Activated naive CD8-positive, alpha-beta T cell (primary cell): ENCODE results near the gene PHF12.

Source experiments
- H3K27ac Mint-ChIP-seq: one replicate; pipeline ENCODE4 v1.8.0; 2021; ENCODE audit warnings: mixed read lengths
- H3K27me3 Mint-ChIP-seq: one replicate; pipeline ENCODE4 v1.8.0; 2021; ENCODE audit warnings: mixed read lengths
- H3K36me3 Mint-ChIP-seq: one replicate; pipeline ENCODE4 v1.8.0; 2021; ENCODE audit warnings: mixed read lengths
- H3K4me1 Mint-ChIP-seq: one replicate; pipeline ENCODE4 v1.8.0; 2021; ENCODE audit warnings: low read depth, mixed read lengths
- H3K4me3 Mint-ChIP-seq: one replicate; pipeline ENCODE4 v1.8.0; 2021; ENCODE audit warnings: mild to moderate bottlenecking, mixed read lengths
- H3K9me3 Mint-ChIP-seq: one replicate; pipeline ENCODE4 v1.8.0; 2021; ENCODE audit warnings: low read depth, mixed read lengths

PHF12 gene

GRCh38 chr17:28967221-28968135, 16.2 kb upstream of the PHF12 start:
- H3K36me3 Mint-ChIP-seq: no peaks in the 10 kb centered on the region
- H3K4me1 Mint-ChIP-seq: no peaks in the 10 kb centered on the region
- H3K27me3 Mint-ChIP-seq: peaks cover 4% of the 10 kb centered on the region
- H3K4me3 Mint-ChIP-seq: no peak overlapping the region
- no peak overlapping the region for H3K27ac Mint-ChIP-seq
- H3K9me3 Mint-ChIP-seq: no peaks in the 10 kb centered on the region

- no peak overlapping the region for H3K4me3 Mint-ChIP-seq
- H3K4me1 Mint-ChIP-seq: no peaks in the 10 kb centered on the region
- no peaks in the 10 kb centered on the region for H3K36me3 Mint-ChIP-seq
- peaks cover 7% of the 10 kb centered on the region for H3K27me3 Mint-ChIP-seq
- H3K27ac Mint-ChIP-seq: no peak overlapping the region
- no peaks in the 10 kb centered on the region for H3K9me3 Mint-ChIP-seq
These were observed 12.5 kb upstream of the PHF12 start for GRCh38 chr17:28963841-28964240.

GRCh38 chr17:28963055-28963611, 11.8 kb upstream of the PHF12 start:
- no peaks in the 10 kb centered on the region for H3K9me3 Mint-ChIP-seq
- no peak overlapping the region for H3K4me3 Mint-ChIP-seq
- H3K27me3 Mint-ChIP-seq: peaks cover 7% of the 10 kb centered on the region
- no peaks in the 10 kb centered on the region for H3K4me1 Mint-ChIP-seq
- H3K27ac Mint-ChIP-seq: no peak overlapping the region
- H3K36me3 Mint-ChIP-seq: no peaks in the 10 kb centered on the region

GRCh38 chr17:28961391-28961790, 10.1 kb upstream of the PHF12 start:
- H3K4me3 Mint-ChIP-seq: no peak overlapping the region
- H3K4me1 Mint-ChIP-seq: no peaks in the 10 kb centered on the region
- H3K27ac Mint-ChIP-seq: no peak overlapping the region
- H3K9me3 Mint-ChIP-seq: no peaks in the 10 kb centered on the region
- H3K27me3 Mint-ChIP-seq: peaks cover 7% of the 10 kb centered on the region
- H3K36me3 Mint-ChIP-seq: no peaks in the 10 kb centered on the region

GRCh38 chr17:28960256-28961061, 9.1 kb upstream of the PHF12 start:
- no peaks in the 10 kb centered on the region for H3K36me3 Mint-ChIP-seq
- H3K9me3 Mint-ChIP-seq: no peaks in the 10 kb centered on the region
- peaks cover 7% of the 10 kb centered on the region for H3K27me3 Mint-ChIP-seq
- no peak overlapping the region for H3K4me3 Mint-ChIP-seq
- H3K27ac Mint-ChIP-seq: no peak overlapping the region
- no peaks in the 10 kb centered on the region for H3K4me1 Mint-ChIP-seq

GRCh38 chr17:28959471-28959871, 8.2 kb upstream of the PHF12 start:
- H3K27ac Mint-ChIP-seq: no peak overlapping the region
- H3K9me3 Mint-ChIP-seq: no peaks in the 10 kb centered on the region
- H3K4me1 Mint-ChIP-seq: no peaks in the 10 kb centered on the region
- H3K4me3 Mint-ChIP-seq: no peak overlapping the region
- H3K27me3 Mint-ChIP-seq: peaks cover 7% of the 10 kb centered on the region
- no peaks in the 10 kb centered on the region for H3K36me3 Mint-ChIP-seq

- H3K9me3 Mint-ChIP-seq: no peaks in the 10 kb centered on the region
These were observed 7.6 kb upstream of the PHF12 start for GRCh38 chr17:28958820-28959455.

GRCh38 chr17:28957992-28958355, 6.7 kb upstream of the PHF12 start:
- H3K36me3 Mint-ChIP-seq: no peaks in the 10 kb centered on the region
- no peaks in the 10 kb centered on the region for H3K9me3 Mint-ChIP-seq
- no peak overlapping the region for H3K27ac Mint-ChIP-seq
- no peaks in the 10 kb centered on the region for H3K4me1 Mint-ChIP-seq
- peaks cover 3% of the 10 kb centered on the region for H3K27me3 Mint-ChIP-seq
- H3K4me3 Mint-ChIP-seq: no peak overlapping the region

More at GRCh38 chr17:28958820-28959455, 7.6 kb upstream of the PHF12 start:
- H3K36me3 Mint-ChIP-seq: no peaks in the 10 kb centered on the region
- no peaks in the 10 kb centered on the region for H3K4me1 Mint-ChIP-seq
- H3K27me3 Mint-ChIP-seq: peaks cover 7% of the 10 kb centered on the region
- H3K4me3 Mint-ChIP-seq: no peak overlapping the region
- no peak overlapping the region for H3K27ac Mint-ChIP-seq

- Mint-ChIP-seq H3K27me3 (peaks cover 3% of the 10 kb centered on the region), H3K4me3 (no peak overlapping the region), H3K9me3 (no peaks in the 10 kb centered on the region), H3K27ac (no peak overlapping the region), H3K36me3 (no peaks in the 10 kb centered on the region), H3K4me1 (no peaks in the 10 kb centered on the region)
These were observed 6.1 kb upstream of the PHF12 start for GRCh38 chr17:28957277-28957991.

- H3K4me3 Mint-ChIP-seq: no peak overlapping the region
- H3K9me3 Mint-ChIP-seq: no peaks in the 10 kb centered on the region
- no peak overlapping the region for H3K27ac Mint-ChIP-seq
- no peaks in the 10 kb centered on the region for H3K4me1 Mint-ChIP-seq
- H3K36me3 Mint-ChIP-seq: no peaks in the 10 kb centered on the region
- no peaks in the 10 kb centered on the region for H3K27me3 Mint-ChIP-seq
These were observed 5.5 kb upstream of the PHF12 start for GRCh38 chr17:28956861-28957260.

- Mint-ChIP-seq H3K4me3 (no peak overlapping the region), H3K27me3 (no peaks in the 10 kb centered on the region), H3K36me3 (no peaks in the 10 kb centered on the region), H3K4me1 (no peaks in the 10 kb centered on the region), H3K27ac (no peak overlapping the region), H3K9me3 (no peaks in the 10 kb centered on the region)
These were observed 4.8 kb upstream of the PHF12 start for GRCh38 chr17:28956112-28956511.

- no peak overlapping the region for H3K27ac Mint-ChIP-seq
These were observed 4.1 kb upstream of the PHF12 start for GRCh38 chr17:28955408-28955807.

GRCh38 chr17:28954886-28955285, 3.6 kb upstream of the PHF12 start:
- H3K9me3 Mint-ChIP-seq: no peaks in the 10 kb centered on the region
- H3K36me3 Mint-ChIP-seq: no peaks in the 10 kb centered on the region
- no peaks in the 10 kb centered on the region for H3K4me1 Mint-ChIP-seq
- no peaks in the 10 kb centered on the region for H3K27me3 Mint-ChIP-seq
- H3K4me3 Mint-ChIP-seq: no peak overlapping the region
- H3K27ac Mint-ChIP-seq: no peak overlapping the region

More at GRCh38 chr17:28955408-28955807, 4.1 kb upstream of the PHF12 start:
- Mint-ChIP-seq H3K4me3 (no peak overlapping the region), H3K27me3 (no peaks in the 10 kb centered on the region), H3K36me3 (no peaks in the 10 kb centered on the region), H3K9me3 (no peaks in the 10 kb centered on the region), H3K4me1 (no peaks in the 10 kb centered on the region)

GRCh38 chr17:28953444-28954118, 2.3 kb upstream of the PHF12 start:
- Mint-ChIP-seq H3K36me3 (no peaks in the 10 kb centered on the region), H3K4me3 (no peak overlapping the region), H3K27ac (no peak overlapping the region), H3K27me3 (no peaks in the 10 kb centered on the region), H3K9me3 (no peaks in the 10 kb centered on the region), H3K4me1 (peaks cover 2% of the 10 kb centered on the region)
